KMS-11 (cell line): ENCODE data around the gene NUP37.
A peak's percentile ranks its signal among the peaks of the same experiment; 100 is the strongest.

ENCODE experiments used
- H2AFZ ChIP-seq: fragments of 200-600 bp; sonication (generic); 2 replicates; pipeline ENCODE4 v1.6.1; 2016; ENCODE audit warnings: antibody characterized with exemption, mixed run types, low read depth
- H3K27ac ChIP-seq: fragments of 200-600 bp; sonication (generic); 2 replicates; pipeline ENCODE4 v1.6.1; 2016; ENCODE audit warnings: mild to moderate bottlenecking, mixed run types
- H3K27me3 ChIP-seq: fragments of 200-600 bp; sonication (generic); 2 replicates; pipeline ENCODE4 v1.6.1; 2017; ENCODE audit warnings: mild to moderate bottlenecking, low read depth, mixed run types, moderate library complexity; ENCODE audit not compliant: insufficient read depth
- H3K36me3 ChIP-seq: fragments of 200-600 bp; sonication (generic); 2 replicates; pipeline ENCODE4 v1.6.1; 2017; ENCODE audit warnings: mild to moderate bottlenecking, mixed run types; ENCODE audit not compliant: insufficient read depth
- H3K4me1 ChIP-seq: fragments of 200-600 bp; sonication (generic); 2 replicates; pipeline ENCODE4 v1.6.1; 2016; ENCODE audit warnings: mild to moderate bottlenecking, low read depth, mixed run types; ENCODE audit not compliant: poor library complexity, severe bottlenecking
- H3K4me2 ChIP-seq: fragments of 200-600 bp; sonication (generic); 2 replicates; pipeline ENCODE4 v1.7.0; 2016; ENCODE audit warnings: mild to moderate bottlenecking, mixed run types
- H3K4me3 ChIP-seq: fragments of 200-600 bp; sonication (generic); IDR thresholded peaks from 2 replicates; pipeline ENCODE4 v1.6.1; 2017; ENCODE audit warnings: low read depth, low read length, mixed read lengths; ENCODE audit not compliant: insufficient read depth
- H3K79me2 ChIP-seq: fragments of 200-600 bp; sonication (generic); 2 replicates; pipeline ENCODE4 v1.6.1; 2016; ENCODE audit warnings: low read depth, mixed run types; ENCODE audit not compliant: insufficient read depth
- H3K9ac ChIP-seq: fragments of 200-600 bp; sonication (generic); 2 replicates; pipeline ENCODE4 v1.6.1; 2016; ENCODE audit warnings: mild to moderate bottlenecking, mixed run types
- H4K20me1 ChIP-seq: fragments of 200-600 bp; sonication (generic); 2 replicates; pipeline ENCODE4 v1.6.1; 2016; ENCODE audit warnings: mild to moderate bottlenecking, mixed run types; ENCODE audit not compliant: insufficient read depth
- CTCF ChIP-seq: fragments of 200-600 bp; sonication (generic); conservative IDR thresholded peaks from 2 replicates; pipeline ENCODE4 v1.6.1; 2017; ENCODE audit warnings: low read depth, mild to moderate bottlenecking, antibody characterized with exemption, low read length, moderate library complexity, mixed read lengths

NUP37 gene

GRCh38 chr12:102107970-102108369, 11.9 kb downstream of the NUP37 start:
- no peak for TF ChIP-seq CTCF
- Histone ChIP-seq H3K4me2 (no peak overlapping the region), H3K27me3 (no peaks in the 10 kb centered on the region), H3K4me1 (no peaks in the 10 kb centered on the region), H3K36me3 (no peaks in the 10 kb centered on the region; the same call in 1 of the 2 replicates), H4K20me1 (no peaks in the 10 kb centered on the region), H3K4me3 (no peak overlapping the region), H3K9ac (no peak overlapping the region), H3K79me2 (no peaks in the 10 kb centered on the region), H3K27ac (no peak overlapping the region), H2AFZ (no peak overlapping the region)

- Histone ChIP-seq H2AFZ (no peak overlapping the region), H3K36me3 (no peaks in the 10 kb centered on the region; the same call in 1 of the 2 replicates), H3K27me3 (no peaks in the 10 kb centered on the region), H3K4me3 (no peak overlapping the region), H4K20me1 (no peaks in the 10 kb centered on the region), H3K4me1 (no peaks in the 10 kb centered on the region), H3K27ac (no peak overlapping the region), H3K4me2 (no peak overlapping the region), H3K79me2 (no peaks in the 10 kb centered on the region), H3K9ac (no peak overlapping the region)
- TF ChIP-seq CTCF = no peak
Observed at GRCh38 chr12:102106905-102107304, 13.0 kb downstream of the NUP37 start.

GRCh38 chr12:102096855-102097254, 23.1 kb downstream of the NUP37 start:
- no peak overlapping the region for H3K4me3 ChIP-seq
- peak overlapping the region; percentile 37; the same call in 1 of the 2 replicates for H3K27ac ChIP-seq
- no peaks in the 10 kb centered on the region for H3K27me3 ChIP-seq
- no peaks in the 10 kb centered on the region for H3K79me2 ChIP-seq
- H2AFZ ChIP-seq = no peak overlapping the region
- no peak overlapping the region for H3K9ac ChIP-seq
- H3K4me2 ChIP-seq = peak overlapping the region; percentile 52
- H3K36me3 ChIP-seq = no peaks in the 10 kb centered on the region
- no peak for TF ChIP-seq CTCF
- H3K4me1 ChIP-seq = peaks cover 42% of the 10 kb centered on the region
- H4K20me1 ChIP-seq = peaks cover 3% of the 10 kb centered on the region; the same call in 1 of the 2 replicates

- TF ChIP-seq CTCF = peak; percentile 62
- Histone ChIP-seq H3K36me3 (no peaks in the 10 kb centered on the region), H3K79me2 (no peaks in the 10 kb centered on the region), H3K4me1 (peaks cover 42% of the 10 kb centered on the region), H4K20me1 (peaks cover 3% of the 10 kb centered on the region; the same call in 1 of the 2 replicates), H3K27me3 (no peaks in the 10 kb centered on the region), H2AFZ (no peak overlapping the region), H3K27ac (no peak overlapping the region), H3K4me2 (peak overlapping the region; percentile 52; the same call in 1 of the 2 replicates), H3K4me3 (no peak overlapping the region), H3K9ac (no peak overlapping the region)
Observed at GRCh38 chr12:102095677-102096263, 24.1 kb downstream of the NUP37 start.
